H1 (cell line): ENCODE measurements around the gene CD244. TPM values are rescaled to one million over a fixed set of nuclear protein-coding genes. Genes with fewer than 3 reads are reported as not detected.

Experiments used
- CTCF ChIA-PET: fragments of 300-600 bp; sonication (Branson Sonifier 250); formaldehyde crosslinking; loops from one replicate; lab custom pipeline; 2021; ENCODE audit not compliant: partially characterized antibody; lab: Charles Lee
- POLR2A ChIA-PET: fragments of 300-600 bp; sonication (Branson Sonifier 250); formaldehyde crosslinking; loops from one replicate; lab custom pipeline; 2021; ENCODE audit warnings: inconsistent platforms; ENCODE audit not compliant: partially characterized antibody; lab: Charles Lee
- DNase-seq, 2 experiments: peaks; one replicate each; pipeline versions ENCODE4 v3.0.0 to v3.0.0-alpha.2; 2010 to 2022; ENCODE audit warnings: low spot score in 2 of 2, low read depth in 1 of 2, mixed read lengths in 1 of 2
- FAIRE-seq: peaks from 2 replicates; lab custom pipeline; 2011; peaks lifted over from hg19 to GRCh38; lab: Jason Lieb, UNC
- H2AFZ ChIP-seq: 2 replicates; pipeline ENCODE4 v1.8.1; 2012; ENCODE audit warnings: low read length, inconsistent platforms
- H2AK5ac ChIP-seq: 2 replicates; pipeline ENCODE4 v1.6.1; 2013; ENCODE audit warnings: low read depth, low read length
- H2BK120ac ChIP-seq: replicated peaks from 2 replicates; pipeline ENCODE3; 2013; ENCODE audit warnings: low read depth, low read length, inconsistent platforms
- H2BK12ac ChIP-seq: 2 replicates; pipeline ENCODE4 v1.6.1; 2013; ENCODE audit warnings: low read depth, low read length
- H2BK15ac ChIP-seq: 2 replicates; pipeline ENCODE4 v1.6.1; 2013; ENCODE audit warnings: low read length
- H2BK20ac ChIP-seq: 2 replicates; pipeline ENCODE4 v1.6.1; 2013; ENCODE audit warnings: low read length
- H2BK5ac ChIP-seq: 2 replicates; pipeline ENCODE4 v1.6.1; 2013; ENCODE audit warnings: low read depth, low read length
- H3K14ac ChIP-seq: 2 replicates; pipeline ENCODE4 v1.6.1; 2013; ENCODE audit warnings: inconsistent platforms; ENCODE audit not compliant: insufficient read length
- H3K18ac ChIP-seq: 2 replicates; pipeline ENCODE4 v1.6.1; 2013; ENCODE audit warnings: low read length; ENCODE audit errors: extremely low read depth
- H3K23ac ChIP-seq: 2 replicates; pipeline ENCODE4 v1.6.1; 2013; ENCODE audit warnings: inconsistent platforms; ENCODE audit not compliant: insufficient read length
- H3K23me2 ChIP-seq: 2 replicates; pipeline ENCODE4 v1.6.1; 2013; ENCODE audit warnings: low read depth, low read length
- H3K27ac ChIP-seq: 2 replicates; pipeline ENCODE4 v1.6.1; 2011; ENCODE audit warnings: low read depth, low read length, inconsistent platforms
- H3K27me3 ChIP-seq, 4 experiments: replicated peaks in 1 of 4; 1 replicate in 1 of 4; 2 replicates in 3 of 4; pipeline versions ENCODE4 v1.6.1 to v1.8.1; 2011 to 2013; ENCODE audit warnings: low read length in 3 of 4, mild to moderate bottlenecking in 3 of 4, inconsistent platforms in 2 of 4, mixed read lengths in 2 of 4, moderate library complexity in 1 of 4; ENCODE audit not compliant: control insufficient read depth in 3 of 4, insufficient read depth in 3 of 4; ENCODE audit errors: extremely low read depth in 1 of 4
- H3K36me3 ChIP-seq, 4 experiments: 2 replicates each; pipeline versions ENCODE4 v1.6.1 to v1.8.1; 2011 to 2013; ENCODE audit warnings: mild to moderate bottlenecking in 4 of 4, low read length in 3 of 4, moderate library complexity in 2 of 4, control low read depth in 1 of 4, inconsistent platforms in 1 of 4; ENCODE audit not compliant: insufficient read depth in 4 of 4, control insufficient read depth in 2 of 4
- H3K4ac ChIP-seq: replicated peaks from 2 replicates; pipeline ENCODE3; 2013; ENCODE audit warnings: low read length, low read depth, mixed read lengths, inconsistent platforms; ENCODE audit not compliant: insufficient read length
- H3K4me1 ChIP-seq, 4 experiments: replicated peaks in 1 of 4; 1 replicate in 1 of 4; 2 replicates in 3 of 4; pipeline versions ENCODE4 v1.6.1 to v1.8.1; 2011 to 2013; ENCODE audit warnings: low read length in 3 of 4, inconsistent platforms in 2 of 4, mixed read lengths in 1 of 4; ENCODE audit not compliant: insufficient read depth in 4 of 4, control insufficient read depth in 3 of 4
- H3K4me2 ChIP-seq, 2 experiments: 2 replicates each; pipeline versions ENCODE4 v1.6.1 to v1.8.1; 2011 to 2013; ENCODE audit warnings: low read depth in 2 of 2, low read length in 2 of 2, control low read depth in 1 of 2, inconsistent platforms in 1 of 2, mild to moderate bottlenecking in 1 of 2; ENCODE audit not compliant: insufficient read depth in 1 of 2
- H3K4me3 ChIP-seq, 4 experiments: fragments of 200-600, 300-600 bp in 1 of 4; sonication (generic), shearing (Covaris generic), sonication (Bioruptor Twin) in 1 of 4; 2 replicates each; pipeline versions ENCODE4 v1.5.1 to v1.8.1; 2011 to 2016; ENCODE audit warnings: low read length in 4 of 4, low read depth in 3 of 4, control low read depth in 2 of 4, inconsistent platforms in 2 of 4, mild to moderate bottlenecking in 2 of 4, mixed read lengths in 1 of 4, moderate library complexity in 1 of 4; ENCODE audit not compliant: insufficient read depth in 2 of 4; ENCODE audit errors: extremely low read depth in 1 of 4
- H3K56ac ChIP-seq: replicated peaks from 2 replicates; pipeline ENCODE3; 2013; ENCODE audit warnings: low read depth, mild to moderate bottlenecking, mixed read lengths, low read length, inconsistent platforms; ENCODE audit not compliant: insufficient read length
- H3K79me1 ChIP-seq: 2 replicates; pipeline ENCODE4 v1.6.1; 2013; ENCODE audit warnings: low read depth, low read length, control low read depth
- H3K79me2 ChIP-seq, 2 experiments: 2 replicates each; pipeline versions ENCODE4 v1.6.1 to v1.8.1; 2012 to 2013; ENCODE audit warnings: low read length in 2 of 2, mild to moderate bottlenecking in 2 of 2, inconsistent platforms in 1 of 2; ENCODE audit not compliant: insufficient read depth in 2 of 2, control insufficient read depth in 1 of 2
- H3K9ac ChIP-seq, 4 experiments: replicated peaks in 1 of 4; 1 replicate in 1 of 4; 2 replicates in 3 of 4; pipeline versions ENCODE4 v1.6.1 to v1.8.1; 2011 to 2013; ENCODE audit warnings: low read depth in 3 of 4, low read length in 3 of 4, control low read depth in 2 of 4, mild to moderate bottlenecking in 2 of 4, moderate library complexity in 2 of 4, inconsistent platforms in 1 of 4; ENCODE audit errors: extremely low read depth in 1 of 4
- H3K9me3 ChIP-seq, 2 experiments: 2 replicates each; pipeline versions ENCODE4 v1.6.1 to v1.8.1; 2012 to 2013; ENCODE audit warnings: mild to moderate bottlenecking in 2 of 2, moderate library complexity in 2 of 2, control low read depth in 1 of 2, inconsistent platforms in 1 of 2, low read depth in 1 of 2, low read length in 1 of 2, mixed read lengths in 1 of 2; ENCODE audit not compliant: insufficient read depth in 2 of 2
- H4K20me1 ChIP-seq, 2 experiments: replicated peaks in 1 of 2; 2 replicates each; pipeline versions ENCODE3 to v1.8.1; 2011 to 2013; ENCODE audit warnings: inconsistent platforms in 2 of 2, low read length in 2 of 2, mild to moderate bottlenecking in 1 of 2; ENCODE audit not compliant: insufficient read depth in 2 of 2, control insufficient read depth in 1 of 2
- H4K5ac ChIP-seq: 2 replicates; pipeline ENCODE4 v1.6.1; 2013; ENCODE audit warnings: low read length, low read depth, mixed read lengths, inconsistent platforms; ENCODE audit not compliant: insufficient read length
- H4K8ac ChIP-seq: 2 replicates; pipeline ENCODE4 v1.8.0; 2013; ENCODE audit warnings: mild to moderate bottlenecking, moderate library complexity, low read length, inconsistent platforms; ENCODE audit not compliant: insufficient read depth; ENCODE audit errors: extremely low read depth
- H4K91ac ChIP-seq: replicated peaks from 2 replicates; pipeline ENCODE3; 2013; ENCODE audit warnings: low read length, mixed read lengths, inconsistent platforms; ENCODE audit not compliant: insufficient read length
- ASH2L ChIP-seq: fragments of 200-600, 300-600 bp; sonication (generic); IDR thresholded peaks from one replicate; pipeline ENCODE4 v1.7.1; 2017; ENCODE audit warnings: low read length
- CTCF ChIP-seq, 3 experiments: IDR thresholded peaks; 1 replicate in 2 of 3; 2 replicates in 1 of 3; pipeline versions ENCODE4 v1.5.1 to v1.6.1; 2011; ENCODE audit warnings: low read length in 3 of 3, mild to moderate bottlenecking in 3 of 3, inconsistent platforms in 2 of 3, low read depth in 1 of 3, moderate library complexity in 1 of 3; ENCODE audit not compliant: insufficient read depth in 1 of 3; ENCODE audit errors: control extremely low read depth in 1 of 3
- EGR1 ChIP-seq: IDR thresholded peaks from 2 replicates; pipeline ENCODE4 v1.6.1; 2011; ENCODE audit warnings: low read depth, low read length, borderline replicate concordance
- GABPA ChIP-seq: IDR thresholded peaks from 2 replicates; pipeline ENCODE4 v1.6.1; 2011; ENCODE audit warnings: mild to moderate bottlenecking, low read length, moderate library complexity, borderline replicate concordance; ENCODE audit not compliant: insufficient read depth
- HDAC6 ChIP-seq: IDR thresholded peaks from one replicate; pipeline ENCODE4 v1.7.1; 2012; ENCODE audit warnings: low read depth, mild to moderate bottlenecking, inconsistent platforms, low read length, moderate library complexity
- KDM5A ChIP-seq: fragments of 200-600 bp; IDR thresholded peaks from 2 replicates; pipeline ENCODE4 v1.7.1; 2012; ENCODE audit warnings: mild to moderate bottlenecking, low read length, inconsistent platforms, mixed read lengths
- RXRA ChIP-seq: IDR thresholded peaks from 2 replicates; pipeline ENCODE4 v1.6.1; 2011; ENCODE audit warnings: low read depth, mild to moderate bottlenecking, low read length, moderate library complexity; ENCODE audit not compliant: insufficient read depth
- SIN3A ChIP-seq, 2 experiments: IDR thresholded peaks in 1 of 2; conservative IDR thresholded peaks in 1 of 2; 2 replicates each; pipeline ENCODE4 v1.6.1; 2011 to 2012; ENCODE audit warnings: low read length in 2 of 2, improper control_type of control experiment in 1 of 2, low read depth in 1 of 2, mild to moderate bottlenecking in 1 of 2
- SIX5 ChIP-seq: IDR thresholded peaks from 2 replicates; pipeline ENCODE4 v1.6.1; 2011; ENCODE audit warnings: mild to moderate bottlenecking, low read depth, low read length
- SP2 ChIP-seq: IDR thresholded peaks from 2 replicates; pipeline ENCODE4 v1.6.1; 2012; ENCODE audit warnings: mild to moderate bottlenecking, low read length, inconsistent platforms
- TEAD4 ChIP-seq: IDR thresholded peaks from 2 replicates; pipeline ENCODE4 v1.6.1; 2012; ENCODE audit warnings: low read depth, low read length, inconsistent platforms, mixed read lengths
- WGBS, 2 experiments: shearing (Covaris generic) in 1 of 2; methylation state at CpG; one replicate each; pipeline versions ENCODE4 v1.1.6 to v1.1.7; 2013 to 2015; ENCODE audit warnings: low lambda C conversion rate in 2 of 2, mixed read lengths in 2 of 2, inconsistent platforms in 1 of 2, low coverage in 1 of 2, missing lambda C conversion rate in 1 of 2; ENCODE audit not compliant: insufficient replicate concordance in 2 of 2, insufficient coverage in 1 of 2, insufficient read length in 1 of 2; ENCODE audit errors: extremely low coverage in 1 of 2, missing lambda C conversion rate in 1 of 2; 5-methylcytosine and 5-hydroxymethylcytosine counted together
- polyA plus RNA-seq, 7 experiments: library from polyadenylated mRNA; depleted of rRNA in 3 of 7; stranded (reverse) in 5 of 7; unstranded in 2 of 7; fragments of >200 nt in 5 of 7; fragments of 200-250 nt in 2 of 7; gene quantifications; 1 replicate in 5 of 7; 2 replicates in 1 of 7; 4 replicates in 1 of 7; pipeline versions ENCODE4 v1.2.1 to v1.2.3, GENCODE V29; 2011 to 2013; ENCODE audit warnings: missing spikeins in 2 of 7, mixed read lengths in 2 of 7
- total RNA-seq: library from RNA; stranded (reverse); fragmentation: NEBNext Ultra II Directional; extraction: Animal tissue kit (Norgen Biotek cat#: 25700); gene quantifications from 2 replicates; pipeline ENCODE4 v1.2.1, GENCODE V29; 2021

The CD244 gene
- total and polyA plus RNA-seq, 2 of the 8 experiments (the other 6 are each of a cell fraction or from before 2014, with no cell fraction given), result not detected

GRCh38 chr1:160800645-160801408 is 61.9 kb downstream of the CD244 start:
- Histone ChIP-seq H2BK12ac (no peak overlapping the region), H3K23ac (no peak overlapping the region), H3K9me3 (no peaks in the 10 kb centered on the region), H3K27ac (no peak overlapping the region), H4K5ac (no peak overlapping the region), H3K9ac (no peak overlapping the region), H3K4ac (no peak overlapping the region), H3K4me1 (no peaks in the 10 kb centered on the region), H3K18ac (no peak overlapping the region), H2AFZ (no peak overlapping the region), H4K8ac (no peak overlapping the region), H3K27me3 (no peaks in the 10 kb centered on the region), H3K56ac (no peak overlapping the region), H4K20me1 (no peaks in the 10 kb centered on the region), H3K79me2 (no peaks in the 10 kb centered on the region), H3K4me2 (no peak overlapping the region), H2BK120ac (no peak overlapping the region), H2BK20ac (no peak overlapping the region), H2BK5ac (no peak overlapping the region), H3K14ac (no peak overlapping the region), H3K23me2 (no peaks in the 10 kb centered on the region), H3K36me3 (no peaks in the 10 kb centered on the region), H3K4me3 (no peak overlapping the region), H2AK5ac (no peak overlapping the region), H3K79me1 (no peaks in the 10 kb centered on the region), H4K91ac (no peak overlapping the region), H2BK15ac (no peak overlapping the region)
- CTCF ChIA-PET, result interaction anchor here (0.9 to 2.9 kb wide), 4 partner anchors 24 to 124 kb away, joined by 3 to 9 read pairs (median 3); no protein-coding TSS in a partner anchor
- DNase-seq (no peak), FAIRE-seq (no peak)
- TF ChIP-seq SIN3A (conservative IDR thresholded peaks at IDR 0.05 in 1 of 2, IDR thresholded peaks at IDR 0.05 in 1 of 2; ENCODE audit: low read depth in 1 of 2, low read length in 2 of 2) (no peak), SIX5 (no peak), ASH2L (no peak), EGR1 (no peak), CTCF (IDR thresholded peaks at IDR 0.05; ENCODE audit: control extremely low read depth in 1 of 3, insufficient read depth in 1 of 3, low read depth in 1 of 3, low read length in 3 of 3) (no peak), SP2 (no peak), HDAC6 (no peak), KDM5A (no peak), TEAD4 (no peak), GABPA (no peak), RXRA (no peak)
- 81% methylated on average over 4 of the region's 4 CpGs; no CpG with 5 or more reads in 1 of the 2 experiments for WGBS, 2 experiments
- POLR2A ChIA-PET, result no interaction called here
